GM21528 (cell line): ENCODE results near the gene TLR9.
A peak's percentile ranks its signal among the peaks of the same experiment; 100 is the strongest.

Experiments
- ATAC-seq: cut with Tn5 transposase; IDR thresholded peaks from one replicate; pipeline ENCODE4 v1.9.1; 2021; ENCODE audit warnings: mild to moderate bottlenecking, moderate library complexity; ENCODE audit not compliant: unreplicated experiment, low FRiP score

Gene TLR9

GRCh38 chr3:52198643-52199608 lies 26.5 kb downstream of the TLR9 start:
- ATAC-seq: no peak

GRCh38 chr3:52197842-52198625 lies 27.4 kb downstream of the TLR9 start, which contains the start of gene ALAS1:
ALAS1 (plus strand) TSS chr3:52198160; CDS start chr3:52199242, 1,082 bp downstream.
- peak; percentile 75 for ATAC-seq

GRCh38 chr3:52197499-52197841 lies 28.0 kb downstream of the TLR9 start:
- no peak for ATAC-seq

GRCh38 chr3:52196977-52197376 lies 28.5 kb downstream of the TLR9 start:
- ATAC-seq: no peak

GRCh38 chr3:52195823-52196331 lies 29.6 kb downstream of the TLR9 start:
- no peak for ATAC-seq

- no peak for ATAC-seq
Observed at GRCh38 chr3:52195291-52195597, 30.2 kb downstream of the TLR9 start.

- ATAC-seq: no peak
Observed at GRCh38 chr3:52194485-52195290, 30.8 kb downstream of the TLR9 start.

- no peak for ATAC-seq
Observed at GRCh38 chr3:52193065-52193464, 32.4 kb downstream of the TLR9 start.

GRCh38 chr3:52191663-52192062 lies 33.8 kb downstream of the TLR9 start:
- no peak for ATAC-seq

- no peak for ATAC-seq
Observed at GRCh38 chr3:52190294-52191074, 35.0 kb downstream of the TLR9 start.

- ATAC-seq: no peak
Observed at GRCh38 chr3:52188556-52188955, 36.9 kb downstream of the TLR9 start.

GRCh38 chr3:52186729-52187128 lies 38.7 kb downstream of the TLR9 start:
- ATAC-seq: no peak

GRCh38 chr3:52185837-52186236 lies 39.6 kb downstream of the TLR9 start:
- no peak for ATAC-seq

GRCh38 chr3:52185311-52185710 lies 40.1 kb downstream of the TLR9 start:
- no peak for ATAC-seq

- ATAC-seq: no peak
Observed at GRCh38 chr3:52184690-52185089, 40.8 kb downstream of the TLR9 start.

GRCh38 chr3:52183786-52184445 lies 41.5 kb downstream of the TLR9 start:
- ATAC-seq: no peak

GRCh38 chr3:52182691-52183090 lies 42.8 kb downstream of the TLR9 start:
- no peak for ATAC-seq

- no peak for ATAC-seq
Observed at GRCh38 chr3:52182196-52182595, 43.2 kb downstream of the TLR9 start.

GRCh38 chr3:52181543-52181942 lies 43.9 kb downstream of the TLR9 start:
- no peak for ATAC-seq
